Epithelial cell of esophagus (primary cell): Measurements from ENCODE around the gene METTL16.
"Not testable (repeated sequence)": the region's sequence is repeated elsewhere in the genome, so short reads cannot be mapped to it uniquely, and the experiment has no call there.

Source experiments
- DNase-seq: peaks from one replicate; pipeline ENCODE4 v3.0.0; 2010; ENCODE audit warnings: low read depth
- H3K4me3 ChIP-seq: 2 replicates; pipeline ENCODE4 v1.5.1; 2011; ENCODE audit warnings: mild to moderate bottlenecking, low read length, control low read depth
- TF ChIP-seq, protein P1 (sequence below): IDR thresholded peaks from 2 replicates; pipeline ENCODE4 v1.5.1; 2011; ENCODE audit warnings: low read depth, mild to moderate bottlenecking, low read length, control low read depth, inconsistent platforms; ENCODE audit not compliant: insufficient read depth; ENCODE audit errors: missing control alignments

The METTL16 gene

GRCh38 chr17:2517539-2517938 lies 5.9 kb upstream of the METTL16 start:
- DNase-seq, result no peak
- TF ChIP-seq, protein P1, sequence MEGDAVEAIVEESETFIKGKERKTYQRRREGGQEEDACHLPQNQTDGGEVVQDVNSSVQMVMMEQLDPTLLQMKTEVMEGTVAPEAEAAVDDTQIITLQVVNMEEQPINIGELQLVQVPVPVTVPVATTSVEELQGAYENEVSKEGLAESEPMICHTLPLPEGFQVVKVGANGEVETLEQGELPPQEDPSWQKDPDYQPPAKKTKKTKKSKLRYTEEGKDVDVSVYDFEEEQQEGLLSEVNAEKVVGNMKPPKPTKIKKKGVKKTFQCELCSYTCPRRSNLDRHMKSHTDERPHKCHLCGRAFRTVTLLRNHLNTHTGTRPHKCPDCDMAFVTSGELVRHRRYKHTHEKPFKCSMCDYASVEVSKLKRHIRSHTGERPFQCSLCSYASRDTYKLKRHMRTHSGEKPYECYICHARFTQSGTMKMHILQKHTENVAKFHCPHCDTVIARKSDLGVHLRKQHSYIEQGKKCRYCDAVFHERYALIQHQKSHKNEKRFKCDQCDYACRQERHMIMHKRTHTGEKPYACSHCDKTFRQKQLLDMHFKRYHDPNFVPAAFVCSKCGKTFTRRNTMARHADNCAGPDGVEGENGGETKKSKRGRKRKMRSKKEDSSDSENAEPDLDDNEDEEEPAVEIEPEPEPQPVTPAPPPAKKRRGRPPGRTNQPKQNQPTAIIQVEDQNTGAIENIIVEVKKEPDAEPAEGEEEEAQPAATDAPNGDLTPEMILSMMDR, result no peak
- no peak overlapping the region for H3K4me3 ChIP-seq

DNA sequence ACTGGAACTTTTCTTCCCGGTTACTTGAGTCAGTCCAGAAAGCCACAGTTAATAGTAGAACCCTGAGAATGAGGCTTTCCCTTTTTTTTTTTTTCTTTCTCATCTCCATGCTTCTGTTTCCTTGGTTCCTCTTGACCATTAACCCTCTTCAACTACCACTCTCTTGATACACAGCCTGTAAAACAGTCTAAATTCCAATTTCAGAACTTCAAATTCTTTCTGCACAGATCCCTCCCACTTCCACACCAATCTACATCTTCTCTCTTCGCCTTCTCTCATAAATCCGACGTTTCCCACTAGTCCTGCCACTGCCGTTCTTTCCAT lies 588 bp downstream of the METTL16 start:
- DNase-seq, result no peak
- peak overlapping the region; percentile 87 for H3K4me3 ChIP-seq
- TF ChIP-seq, protein P1, result no peak

DNA sequence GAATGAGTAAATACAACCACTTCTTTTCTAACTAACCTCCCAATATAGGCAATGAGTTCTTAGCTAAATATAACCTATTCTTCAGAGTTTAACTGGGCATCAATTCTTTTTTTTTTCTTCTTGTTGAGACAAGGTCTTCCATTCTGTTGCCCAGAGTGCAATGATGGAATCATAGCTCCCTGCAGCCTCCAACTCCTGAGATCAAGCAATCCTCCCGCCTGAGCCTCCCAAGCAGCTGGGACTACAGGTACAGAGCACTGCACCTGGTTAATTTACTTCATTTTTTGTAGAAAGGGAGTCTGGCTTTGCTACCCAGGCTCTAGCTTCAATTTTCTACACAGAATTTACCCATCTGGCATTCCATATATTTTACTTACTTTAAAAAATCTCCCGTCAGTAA lies 1.1 kb downstream of the METTL16 start:
- H3K4me3 ChIP-seq, result peak overlapping the region; percentile 87
- TF ChIP-seq, protein P1, result no peak
- DNase-seq, result no peak

DNA sequence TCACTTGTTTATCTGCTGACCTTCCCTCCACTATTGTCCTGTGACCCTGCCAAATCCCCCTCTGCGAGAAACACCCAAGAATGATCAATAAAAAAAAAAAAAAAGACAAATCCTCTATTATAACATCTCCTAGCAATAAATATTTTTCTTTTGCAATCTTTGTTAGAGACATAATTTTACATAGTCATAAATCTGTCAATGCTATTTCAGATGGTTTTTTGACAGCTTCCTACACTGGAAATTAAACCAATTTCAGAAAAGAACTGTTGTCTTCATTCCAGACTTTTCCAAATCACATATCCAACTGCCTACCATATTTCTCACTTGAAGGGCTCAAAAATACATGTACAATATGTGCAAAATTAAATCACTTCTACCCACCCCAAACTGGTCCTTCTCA lies 3.7 kb downstream of the METTL16 start:
- H3K4me3 ChIP-seq, result no peak overlapping the region
- TF ChIP-seq, protein P1, result no peak
- no peak for DNase-seq

DNA sequence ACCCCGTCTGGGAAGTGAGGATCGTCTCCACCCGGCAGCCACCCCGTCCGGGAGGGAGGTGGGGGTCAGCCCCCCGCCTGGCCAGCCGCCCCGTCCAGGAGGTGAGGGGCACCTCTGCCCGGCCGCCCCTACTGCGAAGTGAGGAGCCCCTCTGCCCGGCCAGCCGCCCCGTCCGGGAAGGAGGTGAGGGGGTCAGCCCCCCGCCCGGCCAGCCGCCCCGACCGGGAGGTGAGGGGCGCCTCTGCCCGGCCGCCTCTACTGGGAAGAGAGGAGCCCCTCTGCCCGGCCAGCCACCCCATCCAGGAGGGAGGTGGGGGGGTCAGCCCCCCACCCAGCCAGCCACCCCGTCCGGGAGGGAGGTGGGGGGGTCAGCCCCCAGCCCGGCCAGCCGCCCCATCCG lies 4.7 kb downstream of the METTL16 start:
- DNase-seq, result not testable (repeated sequence)

DNA sequence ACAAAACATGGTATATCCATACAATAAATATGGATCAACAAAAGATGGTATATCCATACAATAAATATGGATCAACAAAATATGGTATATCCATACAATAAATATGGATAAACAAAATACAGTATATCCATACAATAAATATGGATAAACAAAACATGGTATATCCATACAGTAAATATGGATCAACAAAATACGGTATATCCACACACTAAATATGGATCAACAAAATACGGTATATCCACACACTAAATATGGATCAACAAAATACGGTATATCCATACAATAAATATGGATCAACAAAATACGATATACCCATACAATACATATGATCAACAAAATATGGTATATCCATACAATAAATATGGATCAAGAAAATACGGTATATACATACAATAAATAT lies 8.1 kb downstream of the METTL16 start:
- TF ChIP-seq, protein P1, result no peak
- H3K4me3 ChIP-seq, result no peak overlapping the region
- DNase-seq, result no peak

More for the DNA sequence above, 4.7 kb downstream of the METTL16 start:
- H3K4me3 ChIP-seq, result not testable (repeated sequence)

DNA sequence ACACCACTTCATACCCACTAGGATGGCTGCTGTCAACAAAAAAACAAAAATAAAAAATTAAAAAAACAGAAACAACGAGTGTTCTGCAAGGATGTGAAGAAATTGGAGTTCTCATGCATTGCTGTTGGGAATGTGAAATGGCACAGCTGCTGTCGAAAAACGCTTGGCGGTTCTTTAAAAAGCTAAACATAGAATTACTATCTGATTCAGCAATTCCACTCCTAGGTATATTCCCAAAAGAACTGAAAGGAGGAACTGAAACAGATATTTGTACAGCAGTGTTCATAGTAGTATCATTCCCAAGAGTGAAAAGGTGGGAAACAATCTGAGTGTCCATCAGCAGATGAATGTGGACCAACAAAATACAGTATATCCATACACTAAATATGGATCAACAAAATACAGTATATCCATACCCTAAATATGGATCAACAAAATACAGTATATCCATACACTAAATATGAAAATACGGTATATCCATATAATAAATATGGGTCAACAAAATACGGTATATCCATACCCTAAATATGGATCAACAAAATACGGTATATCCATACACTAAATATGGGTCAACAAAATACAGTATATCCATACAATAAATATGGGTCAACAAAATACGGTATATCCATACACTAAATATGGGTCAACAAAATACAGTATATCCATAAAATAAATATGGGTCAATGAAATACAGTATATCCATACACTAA lies 8.7 kb downstream of the METTL16 start:
- no peak overlapping the region for H3K4me3 ChIP-seq
- TF ChIP-seq, protein P1, result no peak
- no peak for DNase-seq
